Brain microvascular endothelial cell (primary cell): ENCODE measurements around the gene TMEM87B.
"Not testable (repeated sequence)": the region's sequence is repeated elsewhere in the genome, so short reads cannot be mapped to it uniquely, and the experiment has no call there.

Experiments used
- DNase-seq: peaks from one replicate; pipeline ENCODE4 v3.0.0-alpha.2; 2020
- H3K27ac ChIP-seq: fragments of 250-450 bp; sonication (Bioruptor Pico); 2 replicates; pipeline ENCODE4 v1.5.1; 2020; ENCODE audit warnings: mild to moderate bottlenecking, moderate library complexity
- H3K27me3 ChIP-seq: fragments of 250-450 bp; sonication (Bioruptor Pico); replicated peaks from 2 replicates; pipeline ENCODE4 v1.5.1; 2020; ENCODE audit warnings: mild to moderate bottlenecking
- H3K36me3 ChIP-seq: fragments of 250-450 bp; sonication (Bioruptor Pico); replicated peaks from 2 replicates; pipeline ENCODE4 v1.5.1; 2020; ENCODE audit warnings: mild to moderate bottlenecking
- H3K4me3 ChIP-seq: 2 replicates; pipeline ENCODE4 v1.5.1; 2011; ENCODE audit warnings: low read depth, mild to moderate bottlenecking, control low read depth, low read length, moderate library complexity
- CTCF ChIP-seq: IDR thresholded peaks from 2 replicates; pipeline ENCODE4 v1.5.1; 2011; ENCODE audit warnings: low read depth, mild to moderate bottlenecking, moderate library complexity, low read length, control low read depth, inconsistent platforms; ENCODE audit errors: missing control alignments
- in situ Hi-C: cut with HindIII; loops from 2 replicates; pipeline ENCODE4 v1.10.0; 2017; ENCODE audit warnings: low sequenced_read_pairs, low pct_ligation_motif_present

TMEM87B gene

GRCh38 chr2:112095681-112096080 lies 40.6 kb downstream of the TMEM87B start:
- Histone ChIP-seq H3K36me3 (peaks cover 31% of the 10 kb centered on the region), H3K4me3 (no peak overlapping the region), H3K27ac (no peak overlapping the region), H3K27me3 (no peaks in the 10 kb centered on the region)
- DNase-seq, result no peak
- in situ Hi-C loops, result no loop called here
- no peak for TF ChIP-seq CTCF

- Histone ChIP-seq H3K27me3 (no peaks in the 10 kb centered on the region), H3K36me3 (peaks cover 32% of the 10 kb centered on the region), H3K27ac (no peak overlapping the region), H3K4me3 (no peak overlapping the region)
- DNase-seq, result no peak
- TF ChIP-seq CTCF, result no peak
- in situ Hi-C loops, result no loop called here
Measured at GRCh38 chr2:112096098-112096497, 41.0 kb downstream of the TMEM87B start.

GRCh38 chr2:112108178-112108832 lies 53.2 kb downstream of the TMEM87B start:
- H3K27me3 ChIP-seq, result no peaks in the 10 kb centered on the region
- in situ Hi-C loops, result no loop called here
- H3K4me3 ChIP-seq, result no peak overlapping the region
- TF ChIP-seq CTCF, result no peak
- H3K36me3 ChIP-seq, result peaks cover 56% of the 10 kb centered on the region
- DNase-seq, result no peak
- H3K27ac ChIP-seq, result no peak overlapping the region

- TF ChIP-seq CTCF, result no peak
- Histone ChIP-seq H3K36me3 (peaks cover 53% of the 10 kb centered on the region), H3K27me3 (no peaks in the 10 kb centered on the region), H3K27ac (no peak overlapping the region), H3K4me3 (no peak overlapping the region)
- no peak for DNase-seq
- in situ Hi-C loops, result no loop called here
Measured at GRCh38 chr2:112109278-112109677, 54.2 kb downstream of the TMEM87B start.

- H3K36me3 ChIP-seq, result peaks cover 48% of the 10 kb centered on the region
- H3K4me3 ChIP-seq, result no peak overlapping the region
- in situ Hi-C loops, result no loop called here
- no peaks in the 10 kb centered on the region for H3K27me3 ChIP-seq
- no peak for DNase-seq
- TF ChIP-seq CTCF, result no peak
- no peak overlapping the region for H3K27ac ChIP-seq
Measured at GRCh38 chr2:112110966-112111365, 55.9 kb downstream of the TMEM87B start.

- in situ Hi-C loops, result not testable (repeated sequence)
- H3K36me3 ChIP-seq, result peaks cover 53% of the 10 kb centered on the region
Measured at GRCh38 chr2:112113354-112113753, 58.3 kb downstream of the TMEM87B start.

More at GRCh38 chr2:112113354-112113753, 58.3 kb downstream of the TMEM87B start:
- DNase-seq, H3K4me3 ChIP-seq, H3K27me3 ChIP-seq, H3K27ac ChIP-seq: not testable (repeated sequence)
